Measurements from ENCODE around the gene AGK.
A peak's percentile ranks its signal among the peaks of the same experiment; 100 is the strongest.

DNA sequence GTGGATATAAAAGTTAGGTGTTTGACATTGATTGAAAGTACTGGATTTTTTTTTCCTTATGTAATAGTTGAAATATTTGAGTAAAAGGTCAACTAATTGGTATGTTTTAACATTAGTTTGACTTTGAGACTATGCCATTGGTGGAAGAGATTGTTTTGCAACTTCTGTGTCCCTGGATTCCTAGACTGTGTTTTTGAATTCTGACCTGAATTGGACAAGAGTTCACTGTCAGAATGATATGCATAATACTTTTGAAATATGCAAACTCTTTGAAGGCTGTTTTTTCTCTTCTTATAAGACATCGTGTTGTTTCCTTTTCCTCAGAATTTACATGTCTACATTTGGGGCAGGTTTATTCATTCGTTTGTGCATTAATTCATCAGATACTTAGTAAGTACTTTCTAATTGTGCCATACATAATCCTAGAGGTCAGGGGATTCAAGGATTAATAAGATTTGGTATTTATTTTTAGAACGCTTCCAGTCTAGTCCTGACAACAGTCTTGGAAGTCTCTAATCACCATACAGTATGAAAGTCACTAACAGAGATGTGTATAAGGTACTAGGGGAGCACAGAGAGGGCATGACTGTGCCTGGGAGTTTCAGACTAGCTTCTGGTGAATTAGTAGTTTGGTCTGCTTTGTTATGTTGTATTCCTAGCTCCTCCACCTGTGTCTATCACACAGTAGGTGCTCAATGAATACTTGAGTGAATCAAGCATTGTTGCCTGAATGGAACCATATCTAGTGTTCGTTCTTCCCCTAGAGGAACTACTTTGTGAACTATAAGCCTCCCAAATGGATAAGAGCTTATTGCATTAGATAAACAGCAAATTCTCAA is 49.2 kb downstream of the AGK start:
- TF ChIP-seq, protein P1, sequence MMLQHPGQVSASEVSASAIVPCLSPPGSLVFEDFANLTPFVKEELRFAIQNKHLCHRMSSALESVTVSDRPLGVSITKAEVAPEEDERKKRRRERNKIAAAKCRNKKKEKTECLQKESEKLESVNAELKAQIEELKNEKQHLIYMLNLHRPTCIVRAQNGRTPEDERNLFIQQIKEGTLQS (IDR thresholded peaks at IDR 0.05), result no peak
- TF ChIP-seq, protein P2, sequence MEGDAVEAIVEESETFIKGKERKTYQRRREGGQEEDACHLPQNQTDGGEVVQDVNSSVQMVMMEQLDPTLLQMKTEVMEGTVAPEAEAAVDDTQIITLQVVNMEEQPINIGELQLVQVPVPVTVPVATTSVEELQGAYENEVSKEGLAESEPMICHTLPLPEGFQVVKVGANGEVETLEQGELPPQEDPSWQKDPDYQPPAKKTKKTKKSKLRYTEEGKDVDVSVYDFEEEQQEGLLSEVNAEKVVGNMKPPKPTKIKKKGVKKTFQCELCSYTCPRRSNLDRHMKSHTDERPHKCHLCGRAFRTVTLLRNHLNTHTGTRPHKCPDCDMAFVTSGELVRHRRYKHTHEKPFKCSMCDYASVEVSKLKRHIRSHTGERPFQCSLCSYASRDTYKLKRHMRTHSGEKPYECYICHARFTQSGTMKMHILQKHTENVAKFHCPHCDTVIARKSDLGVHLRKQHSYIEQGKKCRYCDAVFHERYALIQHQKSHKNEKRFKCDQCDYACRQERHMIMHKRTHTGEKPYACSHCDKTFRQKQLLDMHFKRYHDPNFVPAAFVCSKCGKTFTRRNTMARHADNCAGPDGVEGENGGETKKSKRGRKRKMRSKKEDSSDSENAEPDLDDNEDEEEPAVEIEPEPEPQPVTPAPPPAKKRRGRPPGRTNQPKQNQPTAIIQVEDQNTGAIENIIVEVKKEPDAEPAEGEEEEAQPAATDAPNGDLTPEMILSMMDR (IDR thresholded peaks at IDR 0.05; ENCODE audit: low read depth, low read length, missing input control), result no peak
- TF ChIP-seq, protein P3, sequence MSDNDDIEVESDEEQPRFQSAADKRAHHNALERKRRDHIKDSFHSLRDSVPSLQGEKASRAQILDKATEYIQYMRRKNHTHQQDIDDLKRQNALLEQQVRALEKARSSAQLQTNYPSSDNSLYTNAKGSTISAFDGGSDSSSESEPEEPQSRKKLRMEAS (IDR thresholded peaks at IDR 0.05), result no peak
- no peak for TF ChIP-seq FOXA1 (IDR thresholded peaks at IDR 0.05)
- TF ChIP-seq SP1 (IDR thresholded peaks at IDR 0.05), result peak; percentile 45
- TF ChIP-seq, protein P4, sequence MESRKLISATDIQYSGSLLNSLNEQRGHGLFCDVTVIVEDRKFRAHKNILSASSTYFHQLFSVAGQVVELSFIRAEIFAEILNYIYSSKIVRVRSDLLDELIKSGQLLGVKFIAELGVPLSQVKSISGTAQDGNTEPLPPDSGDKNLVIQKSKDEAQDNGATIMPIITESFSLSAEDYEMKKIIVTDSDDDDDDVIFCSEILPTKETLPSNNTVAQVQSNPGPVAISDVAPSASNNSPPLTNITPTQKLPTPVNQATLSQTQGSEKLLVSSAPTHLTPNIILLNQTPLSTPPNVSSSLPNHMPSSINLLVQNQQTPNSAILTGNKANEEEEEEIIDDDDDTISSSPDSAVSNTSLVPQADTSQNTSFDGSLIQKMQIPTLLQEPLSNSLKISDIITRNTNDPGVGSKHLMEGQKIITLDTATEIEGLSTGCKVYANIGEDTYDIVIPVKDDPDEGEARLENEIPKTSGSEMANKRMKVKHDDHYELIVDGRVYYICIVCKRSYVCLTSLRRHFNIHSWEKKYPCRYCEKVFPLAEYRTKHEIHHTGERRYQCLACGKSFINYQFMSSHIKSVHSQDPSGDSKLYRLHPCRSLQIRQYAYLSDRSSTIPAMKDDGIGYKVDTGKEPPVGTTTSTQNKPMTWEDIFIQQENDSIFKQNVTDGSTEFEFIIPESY (IDR thresholded peaks at IDR 0.05), result no peak
- peak in 1 of 2 donors; percentile 14 for TF ChIP-seq JUND (IDR thresholded peaks at IDR 0.05)
- no peak for TF ChIP-seq TAF1 (conservative IDR thresholded peaks at IDR 0.05)
- no peak for TF ChIP-seq YY1 (IDR thresholded peaks at IDR 0.05)
- TF ChIP-seq GABPA (IDR thresholded peaks at IDR 0.05 in 1 of 2, conservative IDR thresholded peaks at IDR 0.05 in 1 of 2), result no peak
